Endometrial microvascular endothelial cells (primary cell): ENCODE data around the gene AHNAK. TPM values are rescaled to one million over a fixed set of nuclear protein-coding genes. Genes with fewer than 3 reads are reported as not detected.

Experiments used
- in situ Hi-C: cut with HindIII; loops from 2 replicates; pipeline ENCODE4 v1.10.0; 2017; ENCODE audit warnings: low sequenced_read_pairs, low pct_unique_long_range_greater_than_20kb; ENCODE audit errors: inconsistent ontology term
- total RNA-seq: library from RNA; depleted of rRNA; stranded (reverse); fragments of >200 nt; gene quantifications from one replicate; pipeline ENCODE4 v1.2.3, GENCODE V29; 2015; ENCODE audit errors: inconsistent ontology term

AHNAK gene
- total RNA-seq, 1 donor from 2014 or later, result 299 TPM

- in situ Hi-C loops, result no loop called here
Observed at GRCh38 chr11:62406034-62406433, 140.6 kb downstream of the AHNAK start.

GRCh38 chr11:62404901-62405300 lies 141.7 kb downstream of the AHNAK start:
- in situ Hi-C loops, result no loop called here

- in situ Hi-C loops, result no loop called here
Observed at GRCh38 chr11:62404435-62404834, 142.2 kb downstream of the AHNAK start.

GRCh38 chr11:62402960-62403730 lies 143.5 kb downstream of the AHNAK start:
- in situ Hi-C loops, result no loop called here

- in situ Hi-C loops, result no loop called here
Observed at GRCh38 chr11:62402226-62402959, 144.2 kb downstream of the AHNAK start.

GRCh38 chr11:62401811-62402210 lies 144.8 kb downstream of the AHNAK start:
- in situ Hi-C loops, result no loop called here

- in situ Hi-C loops, result no loop called here
Observed at GRCh38 chr11:62401356-62401755, 145.2 kb downstream of the AHNAK start.

GRCh38 chr11:62400760-62401159 lies 145.8 kb downstream of the AHNAK start:
- in situ Hi-C loops, result no loop called here

GRCh38 chr11:62400281-62400680 lies 146.3 kb downstream of the AHNAK start:
- in situ Hi-C loops, result no loop called here

- in situ Hi-C loops, result no loop called here
Observed at GRCh38 chr11:62399878-62400266, 146.7 kb downstream of the AHNAK start.

GRCh38 chr11:62399172-62399877 lies 147.3 kb downstream of the AHNAK start:
- in situ Hi-C loops, result no loop called here

GRCh38 chr11:62398011-62398994 lies 148.3 kb downstream of the AHNAK start:
- in situ Hi-C loops, result no loop called here

GRCh38 chr11:62395885-62396551 lies 150.6 kb downstream of the AHNAK start:
- in situ Hi-C loops, result no loop called here

GRCh38 chr11:62394825-62395538 lies 151.6 kb downstream of the AHNAK start:
- in situ Hi-C loops, result no loop called here

GRCh38 chr11:62393735-62394134 lies 152.9 kb downstream of the AHNAK start:
- in situ Hi-C loops, result no loop called here

GRCh38 chr11:62393061-62393611 lies 153.5 kb downstream of the AHNAK start:
- in situ Hi-C loops, result no loop called here

GRCh38 chr11:62392506-62392905 lies 154.1 kb downstream of the AHNAK start:
- in situ Hi-C loops, result no loop called here
